H1 (cell line): ENCODE results near the gene RIPOR3. TPM values are rescaled to one million over a fixed set of nuclear protein-coding genes. Genes with fewer than 3 reads are reported as not detected.

Experiments
- CREB1 ChIP-seq: IDR thresholded peaks from 2 replicates; pipeline ENCODE4 v1.6.1; 2012; ENCODE audit warnings: inconsistent platforms
- CTBP2 ChIP-seq: IDR thresholded peaks from 2 replicates; pipeline ENCODE4 v1.7.0; 2011; ENCODE audit warnings: borderline replicate concordance, mild to moderate bottlenecking, moderate library complexity, mixed read lengths, low read length; ENCODE audit not compliant: insufficient read depth, insufficient read length
- FOSL1 ChIP-seq: IDR thresholded peaks from 2 replicates; pipeline ENCODE4 v1.6.1; 2011; ENCODE audit warnings: mild to moderate bottlenecking, low read depth, low read length, moderate library complexity; ENCODE audit not compliant: insufficient read depth
- GABPA ChIP-seq: IDR thresholded peaks from 2 replicates; pipeline ENCODE4 v1.6.1; 2011; ENCODE audit warnings: mild to moderate bottlenecking, low read length, moderate library complexity, borderline replicate concordance; ENCODE audit not compliant: insufficient read depth
- RBBP5 ChIP-seq: IDR thresholded peaks from 2 replicates; pipeline ENCODE4 v1.7.1; 2012; ENCODE audit warnings: low read depth, mild to moderate bottlenecking, inconsistent platforms, low read length, moderate library complexity, borderline replicate concordance
- TAF7 ChIP-seq: optimal IDR thresholded peaks from 2 replicates; pipeline ENCODE3; 2011; ENCODE audit warnings: low read depth, mild to moderate bottlenecking, inconsistent platforms, low read length, moderate library complexity, borderline replicate concordance
- YY1 ChIP-seq: IDR thresholded peaks from 2 replicates; pipeline ENCODE4 v1.6.1; 2011; ENCODE audit warnings: low read depth, mild to moderate bottlenecking, low read length
- polyA plus RNA-seq, 7 experiments: library from polyadenylated mRNA; depleted of rRNA in 3 of 7; stranded (reverse) in 5 of 7; unstranded in 2 of 7; fragments of >200 nt in 5 of 7; fragments of 200-250 nt in 2 of 7; gene quantifications; 1 replicate in 5 of 7; 2 replicates in 1 of 7; 4 replicates in 1 of 7; pipeline versions ENCODE4 v1.2.1 to v1.2.3, GENCODE V29; 2011 to 2013; ENCODE audit warnings: missing spikeins in 2 of 7, mixed read lengths in 2 of 7
- total RNA-seq: library from RNA; stranded (reverse); fragmentation: NEBNext Ultra II Directional; extraction: Animal tissue kit (Norgen Biotek cat#: 25700); gene quantifications from 2 replicates; pipeline ENCODE4 v1.2.1, GENCODE V29; 2021

Gene RIPOR3
- total and polyA plus RNA-seq, 2 of the 8 experiments (the other 6 are each of a cell fraction or from before 2014, with no cell fraction given): 3.6 to 4.5 TPM

- TF ChIP-seq YY1 (no peak), CTBP2 (no peak), TAF7 (no peak), RBBP5 (no peak), FOSL1 (no peak), CREB1 (no peak), GABPA (no peak)
These were observed 143.4 kb downstream of the RIPOR3 start (continued) for GRCh38 chr20:50547964-50548363.
